Chondrocyte (in vitro differentiated cells): Measurements from ENCODE around the gene EMD. TPM values are rescaled to one million over a fixed set of nuclear protein-coding genes. Genes with fewer than 3 reads are reported as not detected.

ENCODE experiments used
- DNase-seq: peaks from one replicate; pipeline ENCODE4 v3.0.0; 2021; ENCODE audit warnings: mixed read lengths, low spot score
- H3K27ac Mint-ChIP-seq: one replicate; pipeline ENCODE4 v1.8.0; 2021; ENCODE audit warnings: mild to moderate bottlenecking, moderate library complexity, mixed read lengths; ENCODE audit not compliant: unreplicated experiment
- H3K27me3 Mint-ChIP-seq: 2 replicates; pipeline ENCODE4 v1.8.0; 2021; ENCODE audit warnings: low read depth, mixed read lengths
- H3K36me3 Mint-ChIP-seq: 2 replicates; pipeline ENCODE4 v1.8.0; 2021; ENCODE audit warnings: low read depth, mixed read lengths
- H3K4me1 Mint-ChIP-seq: 2 replicates; pipeline ENCODE4 v1.8.0; 2021; ENCODE audit warnings: low read depth, mild to moderate bottlenecking, mixed read lengths
- H3K4me3 Mint-ChIP-seq: one replicate; pipeline ENCODE4 v1.8.0; 2021; ENCODE audit warnings: mild to moderate bottlenecking, moderate library complexity, mixed read lengths; ENCODE audit not compliant: unreplicated experiment
- H3K9me3 Mint-ChIP-seq: 2 replicates; pipeline ENCODE4 v1.8.0; 2021; ENCODE audit warnings: low read depth, mixed read lengths
- CTCF ChIP-seq: fragments of 200-600 bp; sonication (generic); IDR thresholded peaks from 2 replicates; pipeline ENCODE4 v1.5.0; 2021; ENCODE audit warnings: antibody characterized with exemption, mild to moderate bottlenecking, moderate library complexity
- total RNA-seq: library from RNA; stranded (reverse); gene quantifications from 3 replicates; pipeline ENCODE4 v1.2.1, GENCODE V29; 2021

EMD gene
- total RNA-seq, 1 donor from 2014 or later: 81.1 TPM

GRCh38 chrX:154413142-154413541 lies 34.0 kb downstream of the EMD start:
- Mint-ChIP-seq H3K36me3 (peaks cover 3% of the 10 kb centered on the region), H3K4me3 (no peak overlapping the region), H3K27ac (no peak overlapping the region), H3K9me3 (no peaks in the 10 kb centered on the region), H3K4me1 (peaks cover 17% of the 10 kb centered on the region), H3K27me3 (no peaks in the 10 kb centered on the region)
- TF ChIP-seq CTCF: no peak
- DNase-seq: no peak

GRCh38 chrX:154417157-154417556 lies 38.1 kb downstream of the EMD start:
- TF ChIP-seq CTCF: no peak
- no peak for DNase-seq
- Mint-ChIP-seq H3K4me3 (no peak overlapping the region), H3K4me1 (peaks cover 3% of the 10 kb centered on the region), H3K9me3 (no peaks in the 10 kb centered on the region), H3K27me3 (no peaks in the 10 kb centered on the region), H3K36me3 (no peaks in the 10 kb centered on the region), H3K27ac (no peak overlapping the region)

- TF ChIP-seq CTCF: no peak
- no peaks in the 10 kb centered on the region for H3K36me3 Mint-ChIP-seq
- H3K4me3 Mint-ChIP-seq: no peak overlapping the region
- no peak for DNase-seq
- H3K9me3 Mint-ChIP-seq: no peaks in the 10 kb centered on the region
- no peak overlapping the region for H3K27ac Mint-ChIP-seq
- peaks cover 3% of the 10 kb centered on the region for H3K4me1 Mint-ChIP-seq
- H3K27me3 Mint-ChIP-seq: no peaks in the 10 kb centered on the region
These were observed 40.1 kb downstream of the EMD start for GRCh38 chrX:154419189-154419588.

- TF ChIP-seq CTCF: no peak
- Mint-ChIP-seq H3K4me1 (peaks cover 3% of the 10 kb centered on the region), H3K27ac (no peak overlapping the region), H3K27me3 (no peaks in the 10 kb centered on the region), H3K4me3 (no peak overlapping the region), H3K9me3 (no peaks in the 10 kb centered on the region), H3K36me3 (no peaks in the 10 kb centered on the region)
- no peak for DNase-seq
These were observed 40.8 kb downstream of the EMD start for GRCh38 chrX:154419688-154420401.

GRCh38 chrX:154420402-154420756 lies 41.3 kb downstream of the EMD start:
- Mint-ChIP-seq H3K4me3 (no peak overlapping the region), H3K36me3 (no peaks in the 10 kb centered on the region), H3K9me3 (no peaks in the 10 kb centered on the region), H3K27ac (no peak overlapping the region), H3K27me3 (no peaks in the 10 kb centered on the region), H3K4me1 (peaks cover 3% of the 10 kb centered on the region)
- no peak for DNase-seq
- no peak for TF ChIP-seq CTCF
